GM12801 (cell line): Measurements from ENCODE around the gene PAFAH1B1.

Experiments used
- CTCF ChIP-seq: IDR thresholded peaks from one replicate; pipeline ENCODE4 v1.5.1; 2011; ENCODE audit warnings: control low read depth; ENCODE audit not compliant: insufficient read length; ENCODE audit errors: extremely low read depth

The PAFAH1B1 gene

GRCh38 chr17:2704031-2704889 is 110.8 kb downstream of the PAFAH1B1 start:
- no peak for TF ChIP-seq CTCF

DNA sequence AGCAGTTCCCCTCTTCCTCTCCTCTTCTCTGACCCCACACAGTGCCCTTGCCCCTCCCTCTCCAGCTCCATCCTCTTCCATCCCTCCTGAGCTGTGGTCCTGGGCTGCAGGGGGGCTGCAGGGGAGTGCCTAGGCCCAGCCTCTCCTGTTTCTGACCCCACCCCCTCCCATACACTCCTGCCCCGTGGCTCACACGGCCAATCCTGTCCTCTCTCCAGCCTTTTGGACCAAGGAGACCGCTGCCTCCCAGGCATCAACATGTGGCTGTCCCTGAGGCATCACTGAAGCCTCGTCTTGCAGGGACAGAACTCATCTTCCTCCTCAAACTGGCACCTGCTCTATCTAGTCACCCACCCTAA is 111.4 kb downstream of the PAFAH1B1 start:
- TF ChIP-seq CTCF = no peak

GRCh38 chr17:2705263-2705662 is 111.8 kb downstream of the PAFAH1B1 start:
- no peak for TF ChIP-seq CTCF

GRCh38 chr17:2705888-2706795 is 112.7 kb downstream of the PAFAH1B1 start:
- TF ChIP-seq CTCF = no peak

GRCh38 chr17:2706911-2707510 is 113.6 kb downstream of the PAFAH1B1 start:
- TF ChIP-seq CTCF = no peak

GRCh38 chr17:2707721-2708584 is 114.5 kb downstream of the PAFAH1B1 start:
- TF ChIP-seq CTCF = no peak
